RCC 7860 (cell line): ENCODE results near the gene CASKIN1.

Experiments used
- DNase-seq: peaks from one replicate; pipeline ENCODE4 v3.0.0-alpha.2; 2015; ENCODE audit warnings: low spot score
- FAIRE-seq: peaks from 2 replicates; lab custom pipeline; 2012; peaks lifted over from hg19 to GRCh38; lab: Jason Lieb, UNC

The CASKIN1 gene

GRCh38 chr16:2233872-2234812 lies 37.7 kb upstream of the CASKIN1 start:
- FAIRE-seq = no peak
- no peak for DNase-seq

- DNase-seq = no peak
- FAIRE-seq = no peak
Measured at GRCh38 chr16:2233046-2233775, 36.8 kb upstream of the CASKIN1 start.

GRCh38 chr16:2232094-2232990 lies 35.9 kb upstream of the CASKIN1 start:
- FAIRE-seq (no peak), DNase-seq (no peak)

GRCh38 chr16:2231016-2231931 lies 34.9 kb upstream of the CASKIN1 start:
- no peak for DNase-seq

GRCh38 chr16:2230376-2230775 lies 34.0 kb upstream of the CASKIN1 start:
- FAIRE-seq (no peak), DNase-seq (no peak)

More at GRCh38 chr16:2231016-2231931, 34.9 kb upstream of the CASKIN1 start:
- FAIRE-seq = no peak

- no peak for DNase-seq
Measured at GRCh38 chr16:2229632-2230250, 33.3 kb upstream of the CASKIN1 start.

GRCh38 chr16:2229091-2229490 lies 32.7 kb upstream of the CASKIN1 start:
- no peak for FAIRE-seq
- no peak for DNase-seq

More at GRCh38 chr16:2229632-2230250, 33.3 kb upstream of the CASKIN1 start:
- no peak for FAIRE-seq

- DNase-seq (no peak), FAIRE-seq (no peak)
Measured at GRCh38 chr16:2228161-2228824, 31.9 kb upstream of the CASKIN1 start.

GRCh38 chr16:2226918-2227317 lies 30.5 kb upstream of the CASKIN1 start:
- FAIRE-seq (no peak), DNase-seq (no peak)

GRCh38 chr16:2226245-2226793 lies 29.9 kb upstream of the CASKIN1 start:
- FAIRE-seq (no peak), DNase-seq (no peak)

- FAIRE-seq (no peak), DNase-seq (peak; percentile 28)
Measured at GRCh38 chr16:2223942-2224486, 27.6 kb upstream of the CASKIN1 start.

GRCh38 chr16:2223221-2223941 lies 27.0 kb upstream of the CASKIN1 start, which contains the start of gene E4F1:
E4F1 (plus strand) TSS chr16:2223591; CDS start chr16:2223614, 23 bp downstream.
- peak; percentile 96 for DNase-seq
- FAIRE-seq = peak; percentile 75

- DNase-seq = no peak
- FAIRE-seq = no peak
Measured at GRCh38 chr16:2216330-2216729, 19.9 kb upstream of the CASKIN1 start.

GRCh38 chr16:2214719-2214968 lies 18.2 kb upstream of the CASKIN1 start, which contains the start of gene PGP:
PGP (minus strand) TSS chr16:2214840; CDS start chr16:2214777, 63 bp downstream.
- no peak for DNase-seq
- no peak for FAIRE-seq

- FAIRE-seq = no peak
- no peak for DNase-seq
Measured at GRCh38 chr16:2213817-2214718, 17.7 kb upstream of the CASKIN1 start.
